HepG2 (cell line): ENCODE data around the gene DIP2C. TPM values are rescaled to one million over a fixed set of nuclear protein-coding genes. Genes with fewer than 3 reads are reported as not detected.

Source experiments
- BHLHE40 ChIP-seq: IDR thresholded peaks from 2 replicates; pipeline ENCODE4 v1.6.1; 2011; ENCODE audit warnings: low read length, improper control_type of control experiment
- CCAR2 ChIP-seq: fragments of 200-400 bp; formaldehyde crosslinking; optimal IDR thresholded peaks from 2 replicates; pipeline ENCODE3; 2018; ENCODE audit warnings: low read depth, mild to moderate bottlenecking, low read length, moderate library complexity
- CCDC6 ChIP-seq: sonication (generic); formaldehyde crosslinking; IDR thresholded peaks from 2 replicates; pipeline ENCODE4 v1.8.1; 2022; ENCODE audit warnings: mild to moderate bottlenecking, missing genetic modification reagents, moderate library complexity
- CHD4 ChIP-seq: fragments of 200-600 bp; sonication (generic); IDR thresholded peaks from 2 replicates; pipeline ENCODE4 v1.7.0; 2017; ENCODE audit warnings: mild to moderate bottlenecking, low read length, borderline replicate concordance
- FOXA1 ChIP-seq, 2 experiments: fragments of 450-650 bp in 1 of 2; sonication (generic) in 1 of 2; formaldehyde crosslinking in 1 of 2; IDR thresholded peaks; 2 replicates each; pipeline versions ENCODE4 v1.4.0 to v1.6.1; 2016 to 2020; ENCODE audit warnings: missing genetic modification reagents in 1 of 2
- HMG20A ChIP-seq: IDR thresholded peaks from 2 replicates; pipeline ENCODE4 v1.6.1; 2016; ENCODE audit warnings: borderline replicate concordance
- HNRNPH1 ChIP-seq: fragments of 200-400 bp; formaldehyde crosslinking; optimal IDR thresholded peaks from 2 replicates; pipeline ENCODE3; 2017; ENCODE audit warnings: mild to moderate bottlenecking, low read depth, low read length
- JARID2 ChIP-seq: sonication (generic); formaldehyde crosslinking; IDR thresholded peaks from 2 replicates; pipeline ENCODE4 v1.8.1; 2023; ENCODE audit warnings: missing genetic modification reagents, inconsistent platforms; ENCODE audit not compliant: insufficient replicate concordance
- JUNB ChIP-seq: sonication (generic); formaldehyde crosslinking; IDR thresholded peaks from 2 replicates; pipeline ENCODE4 v1.8.0; 2022; ENCODE audit warnings: missing genetic modification reagents, mild to moderate bottlenecking, borderline replicate concordance
- KLF6 ChIP-seq: IDR thresholded peaks from 2 replicates; pipeline ENCODE4 v1.8.0; 2016; ENCODE audit warnings: missing biosample characterization, missing genetic modification reagents
- NONO ChIP-seq, 2 experiments: fragments of 450-650 bp in 1 of 2; sonication (generic) in 1 of 2; formaldehyde crosslinking in 1 of 2; IDR thresholded peaks in 1 of 2; conservative IDR thresholded peaks in 1 of 2; 2 replicates each; pipeline versions ENCODE4 v1.6.1 to v1.8.0; 2017 to 2022; ENCODE audit warnings: mild to moderate bottlenecking in 1 of 2, missing genetic modification reagents in 1 of 2, moderate library complexity in 1 of 2
- PLRG1 ChIP-seq: fragments of 450-650 bp; conservative IDR thresholded peaks from 2 replicates; pipeline ENCODE4 v1.6.1; 2016
- RAD21 ChIP-seq: fragments of 450-650 bp; formaldehyde crosslinking; IDR thresholded peaks from 2 replicates; pipeline ENCODE4 v1.5.0; 2020; ENCODE audit warnings: mild to moderate bottlenecking
- TBX3 ChIP-seq: fragments of 450-650 bp; IDR thresholded peaks from 2 replicates; pipeline ENCODE4 v1.6.1; 2017; ENCODE audit warnings: antibody characterized with exemption, mild to moderate bottlenecking, inconsistent platforms, borderline replicate concordance
- U2AF2 ChIP-seq: fragments of 200-400 bp; formaldehyde crosslinking; IDR thresholded peaks from 2 replicates; pipeline ENCODE4 v1.6.1; 2017; ENCODE audit warnings: low read depth, mild to moderate bottlenecking, low read length
- XBP1 ChIP-seq: sonication (generic); formaldehyde crosslinking; IDR thresholded peaks from 2 replicates; pipeline ENCODE4 v1.5.0; 2020; ENCODE audit warnings: missing genetic modification reagents
- ZFP1 ChIP-seq: IDR thresholded peaks from 2 replicates; pipeline ENCODE4 v1.6.1; 2016
- ZFP82 ChIP-seq: sonication (generic); formaldehyde crosslinking; IDR thresholded peaks from 2 replicates; pipeline ENCODE4 v1.5.1; 2020; ENCODE audit warnings: mild to moderate bottlenecking, missing genetic modification reagents, borderline replicate concordance
- ZNF232 ChIP-seq: sonication (generic); formaldehyde crosslinking; IDR thresholded peaks from 2 replicates; pipeline ENCODE4 v1.4.0; 2020; ENCODE audit warnings: missing genetic modification reagents, borderline replicate concordance
- ZNF263 ChIP-seq: sonication (generic); formaldehyde crosslinking; IDR thresholded peaks from 2 replicates; pipeline ENCODE4 v1.4.0; 2020; ENCODE audit warnings: missing genetic modification reagents
- ZNF367 ChIP-seq: sonication (generic); formaldehyde crosslinking; IDR thresholded peaks from 2 replicates; pipeline ENCODE4 v1.4.0; 2020; ENCODE audit warnings: missing genetic modification reagents, borderline replicate concordance
- ZNF562 ChIP-seq: sonication (generic); formaldehyde crosslinking; IDR thresholded peaks from 2 replicates; pipeline ENCODE4 v1.8.0; 2022; ENCODE audit warnings: missing genetic modification reagents, borderline replicate concordance
- ZNF616 ChIP-seq: sonication (generic); formaldehyde crosslinking; IDR thresholded peaks from 2 replicates; pipeline ENCODE4 v1.5.0; 2020; ENCODE audit warnings: low read depth, mild to moderate bottlenecking, missing genetic modification reagents
- polyA plus RNA-seq, 8 experiments: library from polyadenylated mRNA; depleted of rRNA in 3 of 8; stranded (reverse) in 7 of 8; unstranded in 1 of 8; fragments of >200 nt; fragmentation: Illumina TruSeq in 4 of 8; extraction: Trizol in 4 of 8; gene quantifications; 2 replicates each; pipeline versions ENCODE4 v1.2.1 to v1.2.3, GENCODE V29; 2011 to 2016; ENCODE audit warnings: low read depth in 4 of 8, missing spikeins in 1 of 8, mixed read lengths in 1 of 8; ENCODE audit not compliant: insufficient read depth in 1 of 8
- total RNA-seq, 5 experiments: library from RNA; depleted of rRNA; stranded (reverse); fragments of >200 nt; fragmentation: Illumina TruSeq; extraction: Trizol; gene quantifications; 2 replicates each; pipeline ENCODE4 v1.2.3, GENCODE V29; 2016; ENCODE audit warnings: low read depth in 1 of 5
- TF ChIP-seq, protein P1 (sequence below): sonication (generic); formaldehyde crosslinking; IDR thresholded peaks from 2 replicates; pipeline ENCODE4 v1.8.1; 2023; ENCODE audit warnings: mild to moderate bottlenecking, moderate library complexity, missing genetic modification reagents
- TF ChIP-seq, protein P2 (sequence below): sonication (generic); formaldehyde crosslinking; IDR thresholded peaks from 2 replicates; pipeline ENCODE4 v1.9.0; 2022; ENCODE audit warnings: low read depth, missing genetic modification reagents
- TF ChIP-seq, protein P3 (sequence below): sonication (generic); formaldehyde crosslinking; IDR thresholded peaks from 2 replicates; pipeline ENCODE4 v1.8.1; 2023; ENCODE audit warnings: mild to moderate bottlenecking, missing genetic modification reagents, borderline replicate concordance
- TF ChIP-seq, protein P4 (sequence below): sonication (generic); formaldehyde crosslinking; IDR thresholded peaks from 2 replicates; pipeline ENCODE4 v1.4.0; 2020; ENCODE audit warnings: missing genetic modification reagents

DIP2C gene
- total and polyA plus RNA-seq, 2 of the 13 experiments (the other 11 are each of a cell fraction or from before 2014, with no cell fraction given), result 2.2 to 2.7 TPM

DNA sequence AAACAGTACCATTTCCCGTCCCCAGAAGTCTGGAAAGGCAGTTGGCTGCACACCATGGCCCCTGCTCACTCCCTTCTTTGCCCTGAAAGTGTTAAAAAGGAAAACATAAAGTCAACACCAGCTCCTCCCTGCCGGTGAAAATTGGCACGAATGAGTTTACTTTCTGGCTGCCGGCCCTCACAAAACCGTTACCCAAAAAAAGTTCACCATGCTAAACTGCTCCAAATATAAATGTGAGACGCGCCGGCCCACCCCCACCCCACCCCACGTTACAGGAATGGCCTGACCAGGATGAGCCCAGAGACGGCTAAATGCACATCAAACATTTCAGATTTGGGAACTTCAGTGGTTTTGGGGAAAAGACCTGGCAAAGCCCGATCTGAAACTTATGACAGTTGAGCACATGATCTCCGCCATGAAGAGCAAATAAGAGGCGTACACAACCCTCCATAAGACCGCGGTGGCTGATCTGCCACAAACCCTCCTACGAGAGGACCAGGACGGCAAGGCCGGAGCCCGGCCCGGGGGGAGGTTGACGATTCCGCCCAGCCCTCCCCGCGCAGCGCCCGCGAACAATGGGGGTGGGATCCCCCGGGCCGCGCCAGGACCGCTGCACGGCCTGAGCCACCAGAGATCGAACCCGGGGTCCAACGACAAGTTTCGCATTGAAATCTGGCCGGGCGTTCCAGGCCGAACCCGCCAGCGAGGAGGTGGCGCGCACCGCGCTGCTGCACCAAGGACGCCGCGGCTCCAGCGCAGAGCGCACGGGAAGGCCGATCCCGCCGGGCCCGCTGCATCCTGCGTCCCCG is 952 bp downstream of the DIP2C start (continued):
- TF ChIP-seq, protein P1, sequence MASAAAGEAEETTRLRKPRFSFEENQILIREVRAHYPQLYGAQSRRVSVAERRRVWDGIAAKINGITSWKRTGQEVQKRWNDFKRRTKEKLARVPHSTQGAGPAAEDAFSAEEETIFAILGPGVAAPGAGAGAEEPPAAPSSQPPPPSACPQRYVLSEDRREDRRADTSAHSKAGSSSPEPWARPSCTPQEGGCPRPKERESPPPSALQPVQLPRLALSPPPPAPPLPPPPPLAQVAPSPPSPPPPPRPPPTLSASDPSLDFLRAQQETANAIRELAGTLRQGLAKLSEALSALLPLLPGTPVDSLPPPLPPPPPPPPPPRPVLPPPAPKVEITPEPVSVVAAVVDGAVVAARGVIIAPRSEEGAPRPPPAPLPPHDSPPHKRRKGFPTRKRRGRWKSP (CRISPR knock-in tag), result peak; percentile 85; the same call in 1 of the 2 replicates
- TF ChIP-seq BHLHE40 (no peak), HMG20A (CRISPR knock-in tag) (no peak), TBX3 (no peak), ZNF367 (CRISPR knock-in tag) (no peak), ZNF616 (no peak), XBP1 (no peak), PLRG1 (no peak), ZNF232 (no peak; the same call in 1 of the 2 replicates), NONO (IDR thresholded peaks at IDR 0.05) (no peak), NONO (CRISPR knock-in tag; conservative IDR thresholded peaks at IDR 0.05) (no peak), FOXA1 (IDR thresholded peaks at IDR 0.05) (no peak), FOXA1 (CRISPR knock-in tag; IDR thresholded peaks at IDR 0.05) (no peak), ZFP1 (CRISPR knock-in tag) (no peak), U2AF2 (no peak), ZFP82 (CRISPR knock-in tag) (no peak), ZNF263 (no peak), CCAR2 (no peak), CCDC6 (CRISPR knock-in tag) (no peak), JARID2 (CRISPR knock-in tag) (no peak), HNRNPH1 (no peak), CHD4 (no peak), JUNB (CRISPR knock-in tag) (no peak), KLF6 (CRISPR knock-in tag) (no peak), RAD21 (CRISPR knock-in tag) (no peak), ZNF562 (CRISPR knock-in tag) (no peak)
- TF ChIP-seq, protein P2, sequence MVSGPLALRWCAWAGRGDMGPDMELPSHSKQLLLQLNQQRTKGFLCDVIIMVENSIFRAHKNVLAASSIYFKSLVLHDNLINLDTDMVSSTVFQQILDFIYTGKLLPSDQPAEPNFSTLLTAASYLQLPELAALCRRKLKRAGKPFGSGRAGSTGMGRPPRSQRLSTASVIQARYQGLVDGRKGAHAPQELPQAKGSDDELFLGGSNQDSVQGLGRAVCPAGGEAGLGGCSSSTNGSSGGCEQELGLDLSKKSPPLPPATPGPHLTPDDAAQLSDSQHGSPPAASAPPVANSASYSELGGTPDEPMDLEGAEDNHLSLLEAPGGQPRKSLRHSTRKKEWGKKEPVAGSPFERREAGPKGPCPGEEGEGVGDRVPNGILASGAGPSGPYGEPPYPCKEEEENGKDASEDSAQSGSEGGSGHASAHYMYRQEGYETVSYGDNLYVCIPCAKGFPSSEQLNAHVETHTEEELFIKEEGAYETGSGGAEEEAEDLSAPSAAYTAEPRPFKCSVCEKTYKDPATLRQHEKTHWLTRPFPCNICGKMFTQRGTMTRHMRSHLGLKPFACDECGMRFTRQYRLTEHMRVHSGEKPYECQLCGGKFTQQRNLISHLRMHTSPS (CRISPR knock-in tag), result no peak
- TF ChIP-seq, protein P3, sequence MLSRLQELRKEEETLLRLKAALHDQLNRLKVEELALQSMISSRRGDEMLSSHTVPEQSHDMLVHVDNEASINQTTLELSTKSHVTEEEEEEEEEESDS (CRISPR knock-in tag), result no peak
- TF ChIP-seq, protein P4, sequence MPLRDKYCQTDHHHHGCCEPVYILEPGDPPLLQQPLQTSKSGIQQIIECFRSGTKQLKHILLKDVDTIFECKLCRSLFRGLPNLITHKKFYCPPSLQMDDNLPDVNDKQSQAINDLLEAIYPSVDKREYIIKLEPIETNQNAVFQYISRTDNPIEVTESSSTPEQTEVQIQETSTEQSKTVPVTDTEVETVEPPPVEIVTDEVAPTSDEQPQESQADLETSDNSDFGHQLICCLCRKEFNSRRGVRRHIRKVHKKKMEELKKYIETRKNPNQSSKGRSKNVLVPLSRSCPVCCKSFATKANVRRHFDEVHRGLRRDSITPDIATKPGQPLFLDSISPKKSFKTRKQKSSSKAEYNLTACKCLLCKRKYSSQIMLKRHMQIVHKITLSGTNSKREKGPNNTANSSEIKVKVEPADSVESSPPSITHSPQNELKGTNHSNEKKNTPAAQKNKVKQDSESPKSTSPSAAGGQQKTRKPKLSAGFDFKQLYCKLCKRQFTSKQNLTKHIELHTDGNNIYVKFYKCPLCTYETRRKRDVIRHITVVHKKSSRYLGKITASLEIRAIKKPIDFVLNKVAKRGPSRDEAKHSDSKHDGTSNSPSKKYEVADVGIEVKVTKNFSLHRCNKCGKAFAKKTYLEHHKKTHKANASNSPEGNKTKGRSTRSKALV, result peak; percentile 99
